HepG2 (cell line): ENCODE measurements around the gene GALNT16.

Experiments used
- BHLHE40 ChIP-seq: IDR thresholded peaks from 2 replicates; pipeline ENCODE4 v1.6.1; 2011; ENCODE audit warnings: low read length, improper control_type of control experiment
- CTCF ChIP-seq: sonication (generic); formaldehyde crosslinking; IDR thresholded peaks from 2 replicates; pipeline ENCODE4 v1.5.0; 2020; ENCODE audit warnings: mild to moderate bottlenecking, missing genetic modification reagents, moderate library complexity
- ELF1 ChIP-seq: sonication (generic); formaldehyde crosslinking; IDR thresholded peaks from 2 replicates; pipeline ENCODE4 v1.4.0; 2020; ENCODE audit warnings: missing genetic modification reagents
- ESRRA ChIP-seq: sonication (generic); formaldehyde crosslinking; IDR thresholded peaks from 2 replicates; pipeline ENCODE4 v1.5.1; 2020; ENCODE audit warnings: mild to moderate bottlenecking, low read depth, missing genetic modification reagents
- ETV6 ChIP-seq: sonication (generic); formaldehyde crosslinking; conservative IDR thresholded peaks from 2 replicates; pipeline ENCODE4 v1.4.0; 2020; ENCODE audit warnings: missing genetic modification reagents
- HMGXB4 ChIP-seq, 2 experiments: sonication (generic) in 1 of 2; formaldehyde crosslinking in 1 of 2; IDR thresholded peaks; 2 replicates each; pipeline versions ENCODE4 v1.4.0 to v1.6.1; 2018 to 2020; ENCODE audit warnings: missing genetic modification reagents in 2 of 2, borderline replicate concordance in 1 of 2, low read depth in 1 of 2, mild to moderate bottlenecking in 1 of 2, missing biosample characterization in 1 of 2
- HNF1A ChIP-seq, 2 experiments: sonication (generic) in 1 of 2; formaldehyde crosslinking in 1 of 2; IDR thresholded peaks; 2 replicates each; pipeline versions ENCODE4 v1.4.0 to v1.6.1; 2016 to 2020; ENCODE audit warnings: borderline replicate concordance in 1 of 2, low read depth in 1 of 2, mild to moderate bottlenecking in 1 of 2, missing genetic modification reagents in 1 of 2
- PHF5A ChIP-seq: IDR thresholded peaks from one replicate; pipeline ENCODE4 v1.6.1; 2018; ENCODE audit warnings: low read depth, missing genetic modification reagents; ENCODE audit not compliant: unreplicated experiment
- SOX6 ChIP-seq, 2 experiments: fragments of 450-650 bp in 1 of 2; sonication (generic) in 1 of 2; formaldehyde crosslinking in 1 of 2; IDR thresholded peaks; 2 replicates each; pipeline versions ENCODE4 v1.4.0 to v1.6.1; 2017 to 2020; ENCODE audit warnings: antibody characterized with exemption in 1 of 2, mild to moderate bottlenecking in 1 of 2, missing genetic modification reagents in 1 of 2
- ZNF770 ChIP-seq: sonication (generic); formaldehyde crosslinking; IDR thresholded peaks from 2 replicates; pipeline ENCODE4 v1.5.0; 2020; ENCODE audit warnings: mild to moderate bottlenecking, missing genetic modification reagents

- no peak for TF ChIP-seq HNF1A (IDR thresholded peaks at IDR 0.05; ENCODE audit: low read depth)
- no peak for TF ChIP-seq HNF1A (CRISPR knock-in tag; IDR thresholded peaks at IDR 0.05; ENCODE audit: borderline replicate concordance)
- no peak for TF ChIP-seq HMGXB4 (CRISPR knock-in tag; IDR thresholded peaks at IDR 0.05; ENCODE audit: borderline replicate concordance in 1 of 2, low read depth in 1 of 2)
- TF ChIP-seq ESRRA, result no peak
- no peak for TF ChIP-seq SOX6 (IDR thresholded peaks at IDR 0.05)
- TF ChIP-seq SOX6 (CRISPR knock-in tag; IDR thresholded peaks at IDR 0.05), result no peak
- no peak for TF ChIP-seq BHLHE40
- peak; percentile 67 for TF ChIP-seq CTCF (CRISPR knock-in tag)
- no peak for TF ChIP-seq ETV6 (CRISPR knock-in tag)
- TF ChIP-seq PHF5A (CRISPR knock-in tag), result no peak
- no peak for TF ChIP-seq ELF1 (CRISPR knock-in tag)
- TF ChIP-seq ZNF770 (CRISPR knock-in tag), result no peak
Measured at GRCh38 chr14:69288011-69288771, 28.2 kb downstream of the GALNT16 start.
